HG03575 (cell line): ENCODE measurements around the gene TAGLN3.

Source experiments
- ATAC-seq: cut with Tn5 transposase; IDR thresholded peaks from one replicate; pipeline ENCODE4 v1.9.1; 2021; ENCODE audit not compliant: unreplicated experiment, insufficient number of reproducible peaks, low FRiP score; ENCODE audit errors: extremely low read depth

TAGLN3 gene

DNA sequence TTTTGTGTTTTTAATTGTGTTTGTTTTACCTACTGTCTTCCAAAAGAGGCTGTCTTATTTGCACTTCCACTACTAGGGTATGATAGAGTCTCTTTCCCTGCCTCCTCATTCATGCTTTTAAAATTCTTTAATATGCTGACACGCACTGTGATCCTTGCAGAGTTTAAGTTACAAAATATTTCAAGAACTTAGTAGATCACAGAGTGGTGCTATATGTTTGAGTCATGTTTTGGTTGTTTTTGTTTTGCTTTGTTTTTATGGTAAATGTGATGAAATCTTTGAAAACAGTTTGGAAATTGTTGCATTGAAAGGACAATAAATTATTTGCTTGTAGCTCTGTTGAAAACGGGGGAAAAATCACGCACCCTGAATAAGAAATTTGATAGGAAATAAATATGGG, 25.8 kb upstream of the TAGLN3 start:
- ATAC-seq: no peak

DNA sequence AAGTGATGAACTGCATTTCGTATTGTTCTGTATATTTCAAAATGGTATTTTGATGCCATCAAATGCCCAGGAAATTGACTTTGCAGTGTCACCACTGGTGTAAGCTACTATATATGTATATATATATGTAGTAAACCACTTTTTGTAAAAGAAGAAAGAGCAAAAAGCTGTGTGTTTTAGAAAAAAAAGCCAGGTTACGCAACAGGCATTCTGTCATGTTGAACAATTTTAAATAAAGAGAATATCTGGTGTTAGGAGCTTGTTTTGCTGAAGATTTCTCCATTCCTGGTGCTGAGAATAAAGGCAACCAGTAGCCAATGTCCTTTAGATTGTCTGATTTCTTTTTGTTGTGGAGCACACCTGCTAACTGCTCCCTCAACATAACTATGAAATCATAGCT, 23.6 kb upstream of the TAGLN3 start:
- ATAC-seq: no peak

DNA sequence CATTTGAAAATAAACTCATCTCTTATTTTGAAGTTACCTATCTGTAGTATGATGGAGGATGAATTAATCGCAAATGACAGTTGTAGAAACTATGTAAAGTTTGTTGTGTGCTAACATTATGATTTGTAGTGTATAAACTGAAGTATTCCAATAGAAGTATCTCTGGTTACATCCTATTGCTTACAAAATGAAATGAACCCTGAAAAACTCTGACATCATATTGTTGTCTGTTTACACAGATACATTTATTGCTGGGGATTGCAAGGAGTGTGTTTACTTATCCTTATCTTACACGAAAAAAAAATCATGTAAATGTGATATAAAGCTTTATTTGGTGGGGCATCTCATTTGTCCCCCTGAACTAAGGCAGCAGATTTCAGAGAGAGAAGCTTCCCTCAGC, 22.5 kb upstream of the TAGLN3 start:
- ATAC-seq: no peak

DNA sequence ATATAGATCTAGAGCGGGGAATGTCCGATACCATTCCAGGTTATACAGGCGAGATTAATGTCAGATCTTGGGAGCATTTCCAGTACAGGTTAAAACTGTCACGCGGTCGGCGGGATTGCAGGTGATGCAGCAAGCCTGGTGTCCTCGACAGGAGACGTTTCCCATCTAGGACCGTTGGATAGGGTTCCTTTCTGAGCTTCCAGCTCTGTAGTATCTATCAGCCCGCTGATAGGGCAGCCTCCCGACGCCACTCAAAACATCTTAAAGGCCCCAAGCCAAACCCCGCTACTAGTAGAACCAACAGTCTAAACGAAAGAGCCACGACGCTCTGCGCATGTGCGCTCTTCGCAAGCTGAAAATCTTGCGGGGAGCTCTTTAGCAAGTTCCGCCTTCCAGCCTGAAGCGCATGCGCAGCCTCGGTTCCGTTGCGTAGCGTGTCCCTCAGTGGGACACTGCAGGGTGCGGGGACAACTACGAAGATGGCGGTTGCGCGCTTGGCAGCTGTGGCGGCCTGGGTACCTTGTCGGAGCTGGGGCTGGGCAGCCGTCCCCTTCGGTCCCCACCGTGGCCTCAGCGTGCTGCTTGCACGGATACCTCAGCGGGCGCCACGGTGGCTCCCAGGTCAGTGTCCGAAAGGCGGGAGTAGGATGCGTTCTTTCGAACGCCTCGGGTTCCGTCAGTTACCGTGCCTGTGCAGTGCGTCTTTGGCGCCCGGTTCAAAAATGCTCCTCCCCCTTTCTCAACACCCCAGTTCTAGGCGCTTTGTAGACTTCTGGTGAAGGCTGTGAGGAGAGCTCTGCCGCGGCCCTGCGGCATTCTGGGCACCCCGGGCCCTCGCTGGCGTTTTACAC, 19.9 kb upstream of the TAGLN3 start, which contains the start of gene ABHD10:
ABHD10 (plus strand) TSS at position 444 of the 851 bp plus-strand sequence; CDS start at position 480, 36 bp downstream.
- ATAC-seq: peak; percentile 91

DNA sequence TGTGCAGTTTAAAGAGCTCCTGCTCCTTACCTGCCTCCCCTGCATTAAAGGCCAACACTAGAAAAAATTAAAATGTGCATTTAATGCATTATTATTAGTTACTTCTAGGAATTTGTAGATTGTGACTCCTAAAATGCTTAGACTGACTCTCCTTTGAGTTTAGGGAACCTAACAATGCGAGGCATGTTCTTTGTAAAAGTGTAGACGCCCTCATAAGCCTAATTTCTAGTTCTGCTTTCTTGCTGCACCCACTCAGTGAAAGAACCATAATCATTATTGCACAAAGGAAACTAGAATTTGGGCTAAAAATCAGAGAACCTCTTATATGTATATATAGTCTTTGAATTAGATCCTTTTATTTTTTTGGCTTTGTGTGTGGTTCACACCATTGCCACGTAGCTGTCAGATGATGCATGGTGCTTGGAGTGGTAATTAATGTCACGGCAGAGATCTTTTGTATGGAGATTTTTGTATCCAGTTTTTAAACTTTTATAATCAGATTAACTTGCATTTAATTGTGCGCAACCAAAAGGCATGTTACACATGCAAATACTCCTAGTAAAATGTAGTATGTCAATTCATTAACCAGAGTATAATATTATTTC, 19.2 kb upstream of the TAGLN3 start:
- no peak for ATAC-seq

DNA sequence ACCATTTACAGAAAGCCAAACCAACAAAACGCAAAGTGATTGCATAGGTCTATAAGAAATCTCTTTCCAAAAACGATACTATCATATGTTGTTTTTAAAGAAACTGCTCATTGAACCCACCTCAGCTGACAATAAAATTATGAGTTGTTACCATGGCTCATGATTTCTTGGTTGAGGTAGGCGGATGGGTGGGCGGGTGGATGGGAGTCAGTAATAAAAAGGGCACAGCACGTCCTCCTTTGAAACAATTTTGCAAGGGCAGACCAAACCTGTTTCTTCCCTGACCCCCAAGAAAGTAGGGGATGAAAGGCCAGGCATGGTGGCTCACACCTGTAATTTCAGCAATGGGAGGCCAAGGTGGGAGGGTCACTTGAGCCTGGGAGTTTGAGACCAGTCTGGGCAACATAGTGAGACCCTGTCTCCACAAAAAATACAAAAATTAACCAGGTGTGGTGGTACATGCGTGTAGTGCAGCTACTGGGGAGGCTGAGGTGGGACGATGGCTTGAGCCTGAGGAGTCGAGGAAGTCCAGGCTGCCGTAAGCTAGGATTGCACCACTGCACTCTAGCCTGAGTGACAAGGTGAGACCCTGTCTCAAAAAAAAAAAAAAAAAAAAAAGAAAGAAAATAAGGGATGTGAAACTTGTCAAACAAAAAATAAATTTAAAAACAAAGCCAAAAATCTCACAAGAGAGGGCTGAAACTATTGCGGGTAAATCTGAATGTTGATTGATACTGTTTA, 17.8 kb upstream of the TAGLN3 start:
- ATAC-seq: no peak

DNA sequence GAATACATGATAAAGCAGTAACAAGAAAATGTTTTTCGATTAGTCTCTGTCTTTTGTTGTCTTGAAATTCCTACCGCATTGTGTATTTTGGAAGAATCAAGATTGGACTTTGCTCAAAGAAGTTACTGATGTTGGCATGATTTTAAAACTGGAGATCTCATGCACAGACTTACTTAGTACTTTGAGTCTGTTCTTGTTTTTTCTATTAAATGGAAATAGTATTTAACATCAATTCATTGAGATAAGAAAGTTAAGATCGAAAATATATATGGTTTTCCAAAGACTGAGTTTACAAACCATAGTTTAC, 17.3 kb upstream of the TAGLN3 start:
- no peak for ATAC-seq

DNA sequence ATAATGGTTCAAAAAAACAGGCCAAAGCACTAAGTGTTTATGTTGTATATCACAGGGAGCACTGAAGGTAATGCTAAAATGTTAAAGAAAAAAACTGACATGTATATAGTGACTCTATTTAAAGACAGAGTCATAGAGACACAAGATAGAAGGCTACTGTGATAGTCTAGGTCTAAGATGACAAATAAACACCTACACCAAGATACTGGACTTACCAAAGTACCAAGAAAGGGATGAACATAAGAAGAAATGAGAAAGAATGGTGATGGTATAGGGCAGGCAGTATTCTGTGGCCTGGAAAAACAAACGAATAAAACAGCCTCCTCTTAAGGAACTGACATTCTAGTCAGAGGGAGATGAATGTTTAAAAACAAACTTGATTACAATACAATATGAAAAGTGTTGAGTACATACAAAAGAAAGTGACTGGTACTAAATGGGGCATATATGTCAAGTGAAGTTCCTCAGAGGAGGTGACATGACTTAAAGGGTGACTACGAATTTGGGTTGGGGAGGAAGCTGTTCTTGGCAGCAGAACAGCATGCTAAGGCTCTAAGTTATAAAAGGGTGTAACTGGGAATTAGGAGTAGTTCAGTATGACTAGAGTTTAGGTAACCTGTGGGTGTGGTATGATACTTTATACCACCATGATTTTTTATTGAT, 14.0 kb upstream of the TAGLN3 start:
- ATAC-seq: no peak

GRCh38 chr3:111986800-111987199, 11.9 kb upstream of the TAGLN3 start:
- no peak for ATAC-seq

- ATAC-seq: peak; percentile 78
These were observed 9.6 kb upstream of the TAGLN3 start for GRCh38 chr3:111989061-111989678.

GRCh38 chr3:111993038-111993437, 5.7 kb upstream of the TAGLN3 start:
- ATAC-seq: no peak

DNA sequence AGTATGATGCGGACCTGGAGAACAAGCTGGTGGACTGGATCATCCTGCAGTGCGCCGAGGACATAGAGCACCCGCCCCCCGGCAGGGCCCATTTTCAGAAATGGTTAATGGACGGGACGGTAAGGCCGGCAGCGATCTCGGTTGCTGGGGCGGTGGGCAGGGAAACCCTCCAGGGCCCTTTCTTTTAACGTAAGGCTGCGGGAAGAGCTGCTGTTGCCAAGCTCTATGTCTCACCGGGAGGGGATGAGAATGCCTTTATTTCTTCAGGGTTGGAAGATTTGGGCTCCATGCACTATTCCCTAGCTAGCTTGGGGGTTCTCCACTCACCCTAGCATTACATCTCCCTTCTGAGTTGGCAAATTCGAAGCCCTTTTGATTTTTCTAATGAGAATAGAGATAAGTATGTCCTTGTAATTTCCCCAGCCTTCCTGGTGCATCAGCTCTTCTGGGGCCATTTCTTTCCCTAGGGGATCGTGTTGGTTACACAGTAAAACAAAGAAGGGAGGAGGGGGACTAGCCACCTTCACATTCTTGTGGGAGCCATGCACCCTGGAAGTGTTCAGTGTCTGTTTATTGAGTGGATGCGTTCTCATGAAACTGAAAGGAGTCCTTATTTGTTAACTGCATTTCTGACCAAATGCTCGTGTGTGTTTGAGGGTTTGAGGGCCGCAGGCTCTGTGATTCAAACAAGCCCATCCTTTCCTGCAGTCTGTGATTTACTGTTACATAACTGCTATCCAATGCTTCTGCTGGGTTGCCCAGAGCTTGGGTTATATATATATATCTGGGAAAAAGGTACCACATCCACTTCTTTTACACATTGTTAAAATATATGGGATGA, 982 bp downstream of the TAGLN3 start:
- ATAC-seq: no peak

DNA sequence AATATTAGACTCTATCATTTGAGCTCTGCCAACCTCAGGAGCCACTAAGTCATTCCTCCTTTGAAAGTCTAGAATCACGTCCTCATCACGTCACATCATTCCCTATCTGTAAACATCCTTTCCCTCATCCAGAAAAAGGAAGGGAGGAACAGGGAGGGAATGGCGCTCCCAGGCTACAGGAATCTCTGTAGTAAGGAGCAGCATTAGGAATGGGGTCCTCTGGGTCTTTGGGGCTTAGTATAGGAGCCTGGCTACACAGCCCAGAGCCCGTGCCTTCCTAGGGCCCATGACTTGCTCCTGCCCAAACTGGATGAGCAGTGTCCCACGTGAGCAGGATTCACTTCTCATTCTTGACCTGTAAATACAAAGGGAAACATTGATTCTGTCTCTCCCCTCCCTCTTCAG, 1.6 kb downstream of the TAGLN3 start:
- no peak for ATAC-seq

DNA sequence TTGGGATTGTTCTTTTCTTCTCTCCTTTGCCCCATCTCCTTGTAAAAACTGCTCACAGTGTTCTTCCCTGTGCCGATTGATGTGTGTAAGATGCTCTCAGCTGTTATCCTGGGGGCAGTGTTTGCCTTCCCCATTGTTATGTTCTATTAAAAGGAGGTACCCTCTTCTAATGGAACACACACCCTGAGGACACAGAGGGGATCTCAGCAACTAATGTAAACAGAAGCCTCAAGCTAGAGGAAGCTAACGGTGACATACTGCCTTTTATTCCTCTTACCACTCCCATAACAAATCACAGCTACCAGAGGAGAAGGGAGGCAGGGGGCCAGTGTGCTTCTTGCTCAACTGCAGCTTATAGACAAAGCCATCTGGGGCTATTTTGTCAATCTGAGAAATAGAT, 2.2 kb downstream of the TAGLN3 start:
- ATAC-seq: no peak

DNA sequence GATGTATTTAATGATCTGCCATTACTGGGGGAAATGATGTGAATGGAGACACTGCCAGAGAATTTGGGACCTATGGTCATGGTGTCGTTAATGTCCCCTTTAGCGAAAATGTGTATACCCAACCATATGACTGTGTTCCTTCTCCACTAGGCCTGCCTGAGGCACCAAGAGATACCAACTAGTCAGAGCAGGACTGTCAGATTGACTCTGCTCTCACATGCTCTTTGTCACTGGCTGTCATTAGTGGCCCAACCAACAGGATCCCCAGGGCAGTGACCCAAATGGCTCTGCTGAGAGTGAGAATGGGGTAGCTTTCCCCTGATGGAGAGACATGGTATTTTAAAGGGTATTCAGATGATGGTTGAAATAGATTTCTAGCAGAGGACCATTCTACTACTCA, 2.8 kb downstream of the TAGLN3 start:
- no peak for ATAC-seq

DNA sequence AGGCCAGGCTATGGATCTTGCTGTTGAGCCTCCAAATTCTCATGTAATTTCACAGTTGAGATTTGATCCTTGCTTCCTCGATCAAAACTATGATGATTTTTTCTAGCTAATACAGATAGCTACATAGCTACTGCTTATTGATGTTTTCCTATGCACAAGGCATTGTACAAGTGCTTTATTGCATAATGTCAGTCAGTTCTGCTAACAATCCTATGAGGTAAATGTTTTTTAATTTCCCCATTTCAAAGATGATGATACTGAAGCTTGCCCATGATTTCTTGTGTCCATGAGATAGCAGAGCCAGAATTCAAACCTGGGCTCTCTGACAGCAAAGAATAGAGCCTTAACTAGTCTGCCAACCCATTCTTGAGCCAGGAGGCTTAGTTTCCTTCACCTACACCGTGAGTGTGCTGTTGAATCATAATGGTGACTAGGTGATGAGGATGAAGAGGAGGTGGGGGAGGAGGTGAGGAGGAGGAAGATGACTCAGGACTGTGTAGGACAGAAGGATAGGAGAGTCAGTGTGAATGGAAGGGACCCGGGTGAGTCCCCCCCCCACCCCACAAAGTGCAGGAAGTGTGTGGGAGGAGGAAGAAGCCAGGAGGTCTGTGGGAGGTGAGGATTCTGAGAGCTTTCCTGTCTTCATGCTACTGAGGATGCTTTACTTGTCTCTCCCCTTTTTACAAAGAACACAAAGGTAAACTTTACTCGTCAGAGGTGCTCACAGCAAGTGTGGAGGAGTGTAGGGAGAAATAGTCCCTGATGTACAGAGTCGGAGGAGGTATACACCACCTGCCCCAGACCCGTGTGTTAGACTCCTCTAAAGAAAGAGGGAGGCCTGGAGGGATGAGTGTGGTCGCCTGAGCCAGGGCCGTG, 3.6 kb downstream of the TAGLN3 start:
- no peak for ATAC-seq

- no peak for ATAC-seq
These were observed 4.8 kb downstream of the TAGLN3 start for GRCh38 chr3:112003321-112004080.
